DND-41 (cell line): Measurements from ENCODE around the gene RFX1.

Experiments used
- CTCF ChIP-seq: IDR thresholded peaks from 2 replicates; pipeline ENCODE4 v1.5.1; 2012; ENCODE audit warnings: borderline replicate concordance, low read length, moderate library complexity, mild to moderate bottlenecking; ENCODE audit not compliant: poor library complexity, severe bottlenecking; ENCODE audit errors: extremely low read depth
- EZH2 ChIP-seq: IDR thresholded peaks from 3 replicates; pipeline ENCODE4 v1.6.1; 2012; ENCODE audit warnings: borderline replicate concordance, low read depth, mild to moderate bottlenecking, moderate library complexity, low read length, inconsistent platforms; ENCODE audit not compliant: severe bottlenecking

- TF ChIP-seq CTCF (no peak), EZH2 (no peak)
Observed at GRCh38 chr19:13974073-13974472, 32.0 kb downstream of the RFX1 start.
